Liver (tissue), 9 donors: ENCODE data around the gene MOGAT2. TPM values are rescaled to one million over a fixed set of nuclear protein-coding genes. Genes with fewer than 3 reads are reported as not detected.

Experiments used
- DNase-seq: peaks from one replicate; pipeline ENCODE4 v3.0.0-alpha.2; 2017; ENCODE audit warnings: low spot score
- H3K27ac ChIP-seq, 2 donors: one replicate each; pipeline ENCODE4 v1.7.0; 2013; ENCODE audit warnings: inconsistent platforms in 2 of 2, low read length in 2 of 2, control low read depth in 1 of 2, low read depth in 1 of 2, mild to moderate bottlenecking in 1 of 2
- H3K27me3 ChIP-seq, 4 donors: one replicate each; pipeline versions ENCODE4 v1.6.1 to v1.7.0; 2013; ENCODE audit warnings: low read length in 3 of 4, inconsistent platforms in 1 of 4, mild to moderate bottlenecking in 1 of 4, moderate library complexity in 1 of 4; ENCODE audit not compliant: control insufficient read depth in 4 of 4, insufficient read depth in 4 of 4
- H3K36me3 ChIP-seq, 4 donors: one replicate each; pipeline versions ENCODE4 v1.6.1 to v1.7.0; 2013; ENCODE audit warnings: low read length in 3 of 4, mild to moderate bottlenecking in 3 of 4, low read depth in 1 of 4, moderate library complexity in 1 of 4; ENCODE audit not compliant: control insufficient read depth in 4 of 4, insufficient read depth in 3 of 4
- H3K4me1 ChIP-seq, 4 donors: one replicate each; pipeline versions ENCODE4 v1.6.1 to v1.7.0; 2013; ENCODE audit warnings: low read length in 3 of 4, mild to moderate bottlenecking in 3 of 4, moderate library complexity in 1 of 4; ENCODE audit not compliant: control insufficient read depth in 4 of 4, insufficient read depth in 4 of 4
- H3K4me3 ChIP-seq, 3 donors: one replicate each; pipeline versions ENCODE4 v1.6.1 to v1.7.0; 2013; ENCODE audit warnings: low read length in 3 of 3, control low read depth in 1 of 3, low read depth in 1 of 3, mild to moderate bottlenecking in 1 of 3
- H3K9ac ChIP-seq, 2 donors: one replicate each; pipeline ENCODE4 v1.7.0; 2013; ENCODE audit warnings: low read length in 2 of 2, mild to moderate bottlenecking in 2 of 2, moderate library complexity in 2 of 2, control low read depth in 1 of 2, low read depth in 1 of 2
- H3K9me3 ChIP-seq, 4 donors: one replicate each; pipeline versions ENCODE4 v1.6.1 to v1.7.0; 2013; ENCODE audit warnings: low read length in 3 of 4; ENCODE audit not compliant: control insufficient read depth in 4 of 4
- CTCF ChIP-seq: fragments of 150-350 bp; IDR thresholded peaks from 2 replicates; pipeline ENCODE4 v1.5.1; 2017; ENCODE audit warnings: improper control_type of control experiment, low read depth, low read length; ENCODE audit not compliant: missing input control
- FOXA1 ChIP-seq: IDR thresholded peaks from 2 replicates; pipeline ENCODE4 v1.6.1; 2016; ENCODE audit warnings: antibody characterized with exemption
- FOXA2 ChIP-seq: IDR thresholded peaks from 2 replicates; pipeline ENCODE4 v1.6.1; 2016; ENCODE audit warnings: antibody characterized with exemption
- GABPA ChIP-seq, 2 donors: IDR thresholded peaks in 1 of 2; conservative IDR thresholded peaks in 1 of 2; 2 replicates each; pipeline ENCODE4 v1.6.1; 2016; ENCODE audit warnings: antibody characterized with exemption in 2 of 2, mild to moderate bottlenecking in 1 of 2, moderate library complexity in 1 of 2
- HNF4A ChIP-seq, 2 donors: conservative IDR thresholded peaks; 2 replicates each; pipeline ENCODE4 v1.6.1; 2016; ENCODE audit warnings: antibody characterized with exemption in 2 of 2, mild to moderate bottlenecking in 2 of 2
- HNF4G ChIP-seq: IDR thresholded peaks from 2 replicates; pipeline ENCODE4 v1.6.1; 2016; ENCODE audit warnings: antibody characterized with exemption
- JUND ChIP-seq, 2 donors: IDR thresholded peaks; 2 replicates each; pipeline ENCODE4 v1.6.1; 2016; ENCODE audit warnings: antibody characterized with exemption in 2 of 2
- NR2F2 ChIP-seq: IDR thresholded peaks from 2 replicates; pipeline ENCODE4 v1.6.1; 2016; ENCODE audit warnings: antibody characterized with exemption
- RAD21 ChIP-seq, 2 donors: IDR thresholded peaks; 2 replicates each; pipeline ENCODE4 v1.6.1; 2016; ENCODE audit warnings: antibody characterized with exemption in 2 of 2, mild to moderate bottlenecking in 2 of 2
- REST ChIP-seq: IDR thresholded peaks from 2 replicates; pipeline ENCODE4 v1.6.1; 2016; ENCODE audit warnings: antibody characterized with exemption, mild to moderate bottlenecking
- RXRA ChIP-seq, 2 donors: IDR thresholded peaks; 2 replicates each; pipeline ENCODE4 v1.6.1; 2017 to 2018; ENCODE audit warnings: antibody characterized with exemption in 2 of 2, mild to moderate bottlenecking in 1 of 2
- SP1 ChIP-seq: IDR thresholded peaks from 2 replicates; pipeline ENCODE4 v1.6.1; 2018; ENCODE audit warnings: antibody characterized with exemption, mild to moderate bottlenecking
- TAF1 ChIP-seq: conservative IDR thresholded peaks from 2 replicates; pipeline ENCODE4 v1.6.1; 2016; ENCODE audit warnings: antibody characterized with exemption, mild to moderate bottlenecking
- WGBS: extraction: QIAGEN DNeasy Blood & Tissue Kit; methylation state at CpG from one replicate; pipeline ENCODE4 v1.1.7; 2013; 5-methylcytosine and 5-hydroxymethylcytosine counted together
- polyA plus RNA-seq, 2 donors: library from polyadenylated mRNA; stranded (reverse) in 1 of 2; unstranded in 1 of 2; fragments of 200-250 nt in 1 of 2; fragments of >200 nt in 1 of 2; fragmentation: Nextera tagmentation in 1 of 2; extraction: Ambion mirVana in 1 of 2; gene quantifications; one replicate each; pipeline versions ENCODE4 v1.2.1 to v1.2.3, GENCODE V29; 2013 to 2015
- total RNA-seq, 2 donors: library from RNA; depleted of rRNA; stranded (reverse); fragments of >200 nt; gene quantifications; one replicate each; pipeline ENCODE4 v1.2.3, GENCODE V29; 2014
- TF ChIP-seq, protein P1 (sequence below): IDR thresholded peaks from 2 replicates; pipeline ENCODE4 v1.6.1; 2016; ENCODE audit warnings: antibody characterized with exemption
- TF ChIP-seq, protein P2 (sequence below): IDR thresholded peaks from 2 replicates; pipeline ENCODE4 v1.6.1; 2016; ENCODE audit warnings: antibody characterized with exemption
- donor health status: healthy.
- donor health status: healthy.
- donor health status: healthy.
- donor health status: healthy.
- donor health status: healthy.

MOGAT2 gene
- total and polyA plus RNA-seq, 4 donors: 1.0 to 92.4 (median 37.6) TPM

- no peak for TF ChIP-seq CTCF
- TF ChIP-seq NR2F2: no peak
Observed at GRCh38 chr11:75778962-75779361, 61.3 kb downstream of the MOGAT2 start (continued).

- no peak for DNase-seq
- no peak overlapping the region for H3K27ac ChIP-seq
- H3K9me3 ChIP-seq: no peaks in the 10 kb centered on the region
- no peaks in the 10 kb centered on the region for H3K27me3 ChIP-seq
- H3K9ac ChIP-seq: no peak overlapping the region
- H3K36me3 ChIP-seq: peaks cover 0 to 2% (median 0%) of the 10 kb centered on the region in 4 donors
- no peak overlapping the region for H3K4me3 ChIP-seq
- H3K4me1 ChIP-seq: peaks cover 16 to 87% (median 60%) of the 10 kb centered on the region in 4 donors
- TF ChIP-seq, protein P1, sequence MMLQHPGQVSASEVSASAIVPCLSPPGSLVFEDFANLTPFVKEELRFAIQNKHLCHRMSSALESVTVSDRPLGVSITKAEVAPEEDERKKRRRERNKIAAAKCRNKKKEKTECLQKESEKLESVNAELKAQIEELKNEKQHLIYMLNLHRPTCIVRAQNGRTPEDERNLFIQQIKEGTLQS: no peak
- TF ChIP-seq CTCF (no peak), FOXA1 (no peak), RXRA (IDR thresholded peaks at IDR 0.05) (no peak), HNF4G (no peak), FOXA2 (no peak), JUND (IDR thresholded peaks at IDR 0.05) (no peak), TAF1 (no peak)
- TF ChIP-seq, protein P2, sequence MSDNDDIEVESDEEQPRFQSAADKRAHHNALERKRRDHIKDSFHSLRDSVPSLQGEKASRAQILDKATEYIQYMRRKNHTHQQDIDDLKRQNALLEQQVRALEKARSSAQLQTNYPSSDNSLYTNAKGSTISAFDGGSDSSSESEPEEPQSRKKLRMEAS: no peak
- WGBS: 70% methylated on average over 2 of the region's 2 CpGs
Observed at GRCh38 chr11:75779960-75780359, 62.3 kb downstream of the MOGAT2 start.

GRCh38 chr11:75780888-75781287 lies 63.2 kb downstream of the MOGAT2 start:
- Histone ChIP-seq H3K4me3 (no peak overlapping the region), H3K27me3 (no peaks in the 10 kb centered on the region), H3K36me3 (peaks cover 0 to 3% (median 0%) of the 10 kb centered on the region in 4 donors), H3K9ac (no peak overlapping the region), H3K27ac (no peak overlapping the region), H3K9me3 (no peaks in the 10 kb centered on the region), H3K4me1 (peaks cover 16 to 96% (median 70%) of the 10 kb centered on the region in 4 donors)
- 87% methylated on average over 3 of the region's 3 CpGs for WGBS
- no peak for DNase-seq
- no peak for TF ChIP-seq HNF4A (conservative IDR thresholded peaks at IDR 0.05)

DNA sequence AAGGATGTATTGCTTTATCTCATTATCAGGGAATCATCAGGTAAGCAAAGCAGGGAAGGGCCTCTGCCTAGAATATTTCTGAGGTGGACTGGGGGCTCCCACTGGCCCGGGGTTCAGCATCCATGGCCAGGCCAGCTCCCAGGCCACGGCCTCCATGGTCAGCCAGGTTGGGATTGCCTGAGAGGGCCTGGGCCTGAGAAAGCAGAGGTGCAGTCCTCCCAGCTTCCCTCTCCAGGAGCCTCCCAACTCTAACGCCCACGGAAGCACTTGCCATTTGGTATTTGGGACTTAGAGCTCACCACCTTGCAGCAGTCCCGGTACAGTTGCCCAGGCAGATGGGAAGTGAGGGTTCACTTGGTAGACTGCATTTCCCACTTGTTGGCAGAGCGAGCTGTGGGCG lies 63.7 kb downstream of the MOGAT2 start:
- DNase-seq: no peak
- H3K4me1 ChIP-seq: peaks cover 16 to 96% (median 74%) of the 10 kb centered on the region in 4 donors
- WGBS: 94% methylated on average over 7 of the region's 7 CpGs
- H3K36me3 ChIP-seq: peaks cover 0 to 3% (median 0%) of the 10 kb centered on the region in 4 donors
- H3K4me3 ChIP-seq: no peak overlapping the region
- no peaks in the 10 kb centered on the region for H3K9me3 ChIP-seq
- H3K27ac ChIP-seq: no peak overlapping the region
- no peaks in the 10 kb centered on the region for H3K27me3 ChIP-seq
- H3K9ac ChIP-seq: no peak overlapping the region
- TF ChIP-seq NR2F2 (no peak), TAF1 (no peak), GABPA (IDR thresholded peaks at IDR 0.05 in 1 of 2, conservative IDR thresholded peaks at IDR 0.05 in 1 of 2) (no peak), HNF4A (conservative IDR thresholded peaks at IDR 0.05) (no peak), CTCF (no peak), REST (no peak), RXRA (IDR thresholded peaks at IDR 0.05) (no peak), RAD21 (IDR thresholded peaks at IDR 0.05) (no peak), SP1 (no peak)
- TF ChIP-seq, protein P1: no peak
